ENCODE data around the gene METTL13.

The METTL13 gene

GRCh38 chr1:171781176-171781875, at the start of gene METTL13:
METTL13 (plus strand) TSS chr1:171781660; CDS start chr1:171781968, 308 bp downstream.
- peak; percentile 98 for DNase-seq

GRCh38 chr1:171736196-171736595, 45.3 kb upstream of the METTL13 start:
- no peak for DNase-seq

- DNase-seq = no peak
Measured at GRCh38 chr1:171738911-171739310, 42.5 kb upstream of the METTL13 start.

- DNase-seq = no peak
Measured at GRCh38 chr1:171739656-171740055, 41.8 kb upstream of the METTL13 start.

GRCh38 chr1:171740356-171740863, 41.0 kb upstream of the METTL13 start:
- DNase-seq = no peak

GRCh38 chr1:171740987-171741871, 40.2 kb upstream of the METTL13 start:
- peak; percentile 17 for DNase-seq

GRCh38 chr1:171741872-171742576, 39.4 kb upstream of the METTL13 start, which contains the start of gene VAMP4:
VAMP4 (minus strand) TSS chr1:171742065; CDS start chr1:171738414, 3,651 bp downstream.
- peak; percentile 76 for DNase-seq

GRCh38 chr1:171742577-171742922, 38.9 kb upstream of the METTL13 start:
- DNase-seq = no peak

- no peak for DNase-seq
Measured at GRCh38 chr1:171743081-171743870, 38.2 kb upstream of the METTL13 start.

- no peak for DNase-seq
Measured at GRCh38 chr1:171744986-171745385, 36.5 kb upstream of the METTL13 start.

GRCh38 chr1:171748651-171749050, 32.8 kb upstream of the METTL13 start:
- DNase-seq = no peak

- DNase-seq = no peak
Measured at GRCh38 chr1:171751221-171751620, 30.2 kb upstream of the METTL13 start.

- DNase-seq = no peak
Measured at GRCh38 chr1:171753182-171753581, 28.3 kb upstream of the METTL13 start.

- no peak for DNase-seq
Measured at GRCh38 chr1:171753685-171754352, 27.6 kb upstream of the METTL13 start.

- DNase-seq = no peak
Measured at GRCh38 chr1:171754353-171754705, 27.1 kb upstream of the METTL13 start.

- DNase-seq = no peak
Measured at GRCh38 chr1:171754971-171755370, 26.5 kb upstream of the METTL13 start.

- DNase-seq = no peak
Measured at GRCh38 chr1:171756856-171757255, 24.6 kb upstream of the METTL13 start.

- DNase-seq = no peak
Measured at GRCh38 chr1:171758011-171758410, 23.4 kb upstream of the METTL13 start.

- DNase-seq = no peak
Measured at GRCh38 chr1:171762143-171762563, 19.3 kb upstream of the METTL13 start.

GRCh38 chr1:171763764-171764163, 17.7 kb upstream of the METTL13 start:
- DNase-seq = no peak

GRCh38 chr1:171769171-171769570, 12.3 kb upstream of the METTL13 start:
- no peak for DNase-seq

- DNase-seq = no peak
Measured at GRCh38 chr1:171769754-171770153, 11.7 kb upstream of the METTL13 start.

Data from activated CD4-positive, alpha-beta T cell treated with anti-CD3 and anti-CD28 coated beads for 1 hour (primary cell).